HG03135 (cell line): ENCODE data around the gene CHST14.
A peak's percentile ranks its signal among the peaks of the same experiment; 100 is the strongest.

Experiments used
- ATAC-seq: cut with Tn5 transposase; IDR thresholded peaks from one replicate; pipeline ENCODE4 v1.9.1; 2021; ENCODE audit warnings: mild to moderate bottlenecking, moderate library complexity; ENCODE audit not compliant: unreplicated experiment

The CHST14 gene

DNA sequence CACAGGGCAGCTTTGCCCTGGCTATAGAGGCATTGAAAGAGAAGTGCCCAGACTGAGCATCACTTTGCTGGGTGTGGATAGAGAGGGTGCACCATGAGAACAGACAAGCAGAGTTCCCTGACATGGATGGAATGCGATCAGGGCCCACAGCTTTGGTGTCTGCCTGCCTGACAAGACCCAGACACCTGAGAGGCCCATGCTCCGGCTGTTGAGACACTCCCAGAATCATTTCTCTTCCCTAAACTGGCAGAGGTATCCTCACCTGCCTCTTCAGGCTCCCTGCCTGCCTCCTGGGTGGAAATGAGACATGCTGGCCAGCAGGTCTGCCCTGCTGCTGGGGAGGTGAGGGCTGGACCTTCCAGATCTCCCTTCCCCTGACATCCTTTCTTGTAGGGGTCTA is 10.4 kb upstream of the CHST14 start:
- no peak for ATAC-seq

DNA sequence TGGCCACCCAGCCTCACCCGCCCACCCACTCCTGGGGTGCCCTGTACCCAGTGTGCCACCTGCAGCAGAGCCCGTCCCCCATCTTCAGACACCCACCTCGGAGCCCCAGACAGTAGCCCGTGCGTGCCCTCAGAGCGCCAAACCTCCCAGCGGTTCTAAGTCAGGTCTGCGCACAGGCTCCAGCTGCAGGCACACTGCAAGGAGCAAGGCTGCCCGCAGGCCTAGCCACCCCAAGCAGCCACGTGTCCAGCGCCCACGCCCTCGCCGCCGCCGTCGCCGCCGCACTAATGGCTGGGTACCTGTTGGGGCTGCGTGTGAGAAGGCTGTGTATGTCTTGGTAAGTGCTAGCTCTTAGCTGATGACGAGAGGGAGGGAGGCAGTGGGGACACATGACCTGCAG is 8.8 kb upstream of the CHST14 start:
- no peak for ATAC-seq

DNA sequence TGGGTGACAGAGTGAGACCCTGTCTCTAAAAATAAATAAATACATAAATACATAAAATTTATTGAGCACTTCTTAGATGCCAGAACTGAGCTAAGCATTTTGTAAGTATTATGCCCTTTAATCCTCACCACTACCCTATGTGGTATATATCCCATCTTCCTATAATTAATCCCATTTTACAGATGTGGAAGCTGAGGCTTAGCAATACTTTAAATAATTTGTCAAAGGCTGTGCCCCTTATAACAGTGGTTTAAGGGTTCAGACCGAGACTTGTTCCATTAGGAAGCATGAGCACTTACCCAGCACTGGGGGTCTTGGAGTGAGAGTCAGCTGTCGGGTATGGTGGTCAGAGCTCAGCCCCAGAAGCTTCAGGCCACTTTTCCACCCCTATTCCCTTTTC is 7.5 kb upstream of the CHST14 start:
- ATAC-seq, result no peak

DNA sequence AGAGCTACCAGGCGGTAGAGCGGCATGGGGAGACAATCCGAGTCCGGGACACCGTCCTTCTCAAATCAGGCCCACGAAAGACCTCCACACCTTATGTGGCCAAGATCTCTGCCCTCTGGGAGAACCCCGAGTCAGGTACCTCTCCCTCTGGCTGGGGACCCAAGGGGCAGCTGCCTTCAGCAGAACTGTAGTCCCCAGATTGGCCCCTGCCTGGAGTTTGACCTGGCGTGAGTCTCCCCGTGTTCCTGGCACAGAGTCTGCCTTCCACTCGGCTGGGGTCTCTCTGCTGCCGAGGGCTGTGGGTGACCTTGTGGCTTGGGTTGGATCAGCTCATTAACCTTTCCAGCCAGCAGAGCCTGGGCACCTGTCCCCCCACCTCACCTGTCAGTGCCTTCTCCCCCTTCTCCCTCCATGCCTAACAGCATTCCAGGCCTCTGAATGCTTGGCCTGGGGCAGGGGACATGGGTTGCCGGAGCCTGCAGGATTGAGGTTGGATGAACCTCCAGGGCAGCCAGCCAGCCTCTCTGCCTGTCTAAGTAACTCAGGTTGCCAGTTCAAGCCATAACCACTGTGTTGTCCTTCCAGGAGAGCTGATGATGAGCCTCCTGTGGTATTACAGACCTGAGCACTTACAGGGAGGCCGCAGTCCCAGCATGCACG is 6.8 kb upstream of the CHST14 start:
- no peak for ATAC-seq

DNA sequence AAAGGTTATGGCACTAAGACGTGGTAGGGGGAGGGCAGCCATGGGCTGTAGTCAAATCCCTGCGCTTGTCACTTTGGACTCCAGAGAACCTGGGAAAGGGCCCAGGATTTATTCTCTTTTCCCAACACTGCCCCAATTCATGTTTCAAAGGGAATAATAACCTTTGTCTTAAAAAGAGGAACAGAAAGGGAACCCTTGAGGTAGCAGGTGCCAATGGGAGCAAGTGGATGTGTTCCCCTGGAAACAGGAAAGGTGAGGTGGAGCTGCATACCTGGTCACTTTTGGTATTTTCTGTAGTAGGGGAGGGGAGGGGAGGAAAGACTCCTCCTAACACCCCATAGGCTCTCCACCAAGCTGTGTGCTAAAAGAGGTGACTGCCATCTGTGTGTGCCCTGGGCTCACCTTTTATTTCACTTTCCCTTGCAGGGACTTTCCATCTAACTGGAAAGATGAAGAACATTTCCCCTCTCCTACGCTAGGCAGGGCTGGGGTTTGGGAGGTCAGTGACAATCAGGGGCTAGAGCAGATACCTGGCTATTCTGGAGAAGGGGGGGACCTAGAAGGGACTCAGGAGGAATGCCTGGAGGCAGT is 6.1 kb upstream of the CHST14 start:
- no peak for ATAC-seq

DNA sequence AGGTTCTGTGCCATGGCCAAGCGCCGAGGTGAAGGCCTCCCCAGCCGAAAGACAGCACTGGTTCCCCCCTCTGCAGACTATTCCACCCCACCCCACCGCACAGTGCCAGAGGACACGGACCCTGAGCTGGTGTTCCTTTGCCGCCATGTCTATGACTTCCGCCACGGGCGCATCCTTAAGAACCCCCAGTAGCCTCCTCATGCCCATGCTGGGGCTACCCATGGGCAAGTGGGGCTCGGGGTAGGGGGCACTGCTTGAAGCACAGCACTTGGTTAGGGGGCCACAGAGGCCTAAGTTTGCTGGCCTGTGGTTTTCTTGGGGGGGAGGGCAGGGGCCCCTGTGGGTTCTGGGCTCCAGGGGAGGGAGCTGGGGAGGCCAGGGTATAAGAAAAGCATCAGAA is 4.8 kb upstream of the CHST14 start:
- no peak for ATAC-seq

DNA sequence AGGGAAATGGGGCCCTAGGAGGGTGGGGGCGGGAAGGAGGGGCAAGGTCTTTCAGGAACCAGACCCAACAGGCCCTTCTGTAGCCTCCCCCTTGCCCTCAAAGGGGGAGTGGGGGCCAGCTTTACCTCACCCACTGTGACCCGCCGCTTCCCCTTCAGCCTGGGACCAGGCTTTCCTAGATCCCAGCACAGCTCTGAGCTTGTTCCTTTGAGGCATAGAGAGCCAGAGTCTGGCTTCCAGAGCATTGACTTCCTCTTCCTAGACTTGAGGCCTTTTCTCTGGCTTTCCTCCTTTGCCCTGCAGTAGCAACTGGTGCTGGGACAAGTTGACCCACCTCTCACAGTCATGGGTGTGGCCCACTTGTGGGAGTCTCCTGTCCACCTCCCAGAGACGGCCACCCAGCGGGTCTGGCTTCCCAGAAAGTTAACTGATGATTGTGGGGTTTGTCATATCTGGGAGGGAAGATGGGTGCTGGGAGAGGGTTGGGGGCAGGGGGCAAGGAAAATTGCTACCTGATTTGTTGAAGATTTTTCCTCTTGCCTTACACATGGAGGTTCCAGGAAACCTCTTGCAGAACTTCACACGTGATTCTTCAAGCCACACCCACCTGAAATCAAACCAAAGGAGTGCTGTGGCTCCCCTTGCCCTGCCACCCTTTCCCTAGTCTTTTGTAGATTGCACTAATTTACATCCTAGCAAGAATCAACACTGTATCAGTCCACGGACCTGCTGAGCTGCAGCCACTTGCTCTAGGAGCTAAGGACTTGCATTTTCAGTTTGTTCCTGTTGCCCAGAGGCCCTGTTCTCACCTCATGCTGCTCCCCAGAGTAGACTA is 4.1 kb upstream of the CHST14 start:
- ATAC-seq, result no peak

DNA sequence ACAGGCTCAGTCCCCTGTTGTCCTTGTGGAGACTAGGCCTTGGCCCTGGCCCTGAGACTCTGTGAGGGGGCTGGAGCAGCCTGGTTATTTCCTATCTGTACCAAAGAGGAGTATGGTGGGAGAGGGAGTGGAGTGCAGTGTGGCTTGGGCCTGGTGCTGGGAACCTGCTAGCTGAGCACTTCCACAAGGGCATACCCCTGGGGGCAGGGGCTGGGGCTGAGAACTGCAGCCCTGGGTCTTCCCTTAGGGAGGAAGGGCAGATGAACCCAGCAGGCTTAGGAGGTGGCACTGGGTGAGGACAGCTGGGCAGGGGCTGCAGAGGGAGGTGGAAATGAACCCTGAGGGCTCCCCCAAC is 3.5 kb upstream of the CHST14 start:
- no peak for ATAC-seq

DNA sequence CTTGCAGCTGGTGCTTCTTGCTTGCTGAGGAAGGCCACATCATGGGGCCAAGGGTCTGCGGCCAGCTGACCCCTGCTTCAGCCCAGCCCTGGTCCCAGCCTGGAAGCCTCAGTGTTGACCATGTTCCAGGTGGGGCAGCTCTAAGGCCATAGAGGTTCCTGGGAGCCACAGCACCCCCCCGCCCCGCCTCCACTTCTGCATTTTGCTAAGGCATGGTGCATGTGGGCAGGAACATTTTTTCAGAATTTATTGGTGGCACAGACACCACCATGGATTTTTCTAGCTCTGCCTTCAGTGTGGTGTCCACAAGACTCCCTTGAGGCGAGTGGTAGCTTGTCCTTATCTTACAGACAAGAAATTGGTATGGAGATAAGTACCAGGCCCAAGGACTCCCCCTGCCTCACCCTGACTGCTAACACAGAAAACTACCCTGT is 1.9 kb upstream of the CHST14 start:
- ATAC-seq, result no peak

DNA sequence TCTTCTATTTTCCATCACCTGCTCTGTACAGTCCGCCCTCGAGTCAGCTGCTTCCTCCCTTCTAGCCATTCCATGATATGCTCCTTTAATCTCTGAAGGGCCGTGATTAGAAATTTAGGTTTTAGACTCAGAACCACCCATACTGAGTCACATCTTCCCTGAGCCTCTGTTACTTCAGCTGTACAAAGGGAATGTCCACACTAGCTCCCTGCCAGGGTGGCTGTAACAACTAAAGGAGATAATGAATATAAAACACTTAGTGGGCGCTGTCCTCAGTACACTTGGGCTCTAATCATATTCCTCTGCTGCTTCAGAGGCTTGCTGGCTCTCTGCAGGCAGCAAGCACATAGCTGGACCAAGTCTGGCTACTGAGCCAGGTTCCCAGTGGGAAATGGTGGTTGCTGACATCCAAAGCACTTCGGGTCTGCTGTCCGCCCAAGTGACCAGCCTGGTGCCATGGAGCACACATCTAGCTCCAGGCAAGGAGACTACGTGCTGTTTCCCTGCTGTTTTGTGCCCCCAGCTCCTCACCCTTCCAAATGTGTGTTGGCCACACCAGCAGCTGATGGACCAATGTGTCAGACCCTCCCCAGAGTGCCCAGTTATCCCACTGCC is 901 bp upstream of the CHST14 start:
- ATAC-seq, result no peak

DNA sequence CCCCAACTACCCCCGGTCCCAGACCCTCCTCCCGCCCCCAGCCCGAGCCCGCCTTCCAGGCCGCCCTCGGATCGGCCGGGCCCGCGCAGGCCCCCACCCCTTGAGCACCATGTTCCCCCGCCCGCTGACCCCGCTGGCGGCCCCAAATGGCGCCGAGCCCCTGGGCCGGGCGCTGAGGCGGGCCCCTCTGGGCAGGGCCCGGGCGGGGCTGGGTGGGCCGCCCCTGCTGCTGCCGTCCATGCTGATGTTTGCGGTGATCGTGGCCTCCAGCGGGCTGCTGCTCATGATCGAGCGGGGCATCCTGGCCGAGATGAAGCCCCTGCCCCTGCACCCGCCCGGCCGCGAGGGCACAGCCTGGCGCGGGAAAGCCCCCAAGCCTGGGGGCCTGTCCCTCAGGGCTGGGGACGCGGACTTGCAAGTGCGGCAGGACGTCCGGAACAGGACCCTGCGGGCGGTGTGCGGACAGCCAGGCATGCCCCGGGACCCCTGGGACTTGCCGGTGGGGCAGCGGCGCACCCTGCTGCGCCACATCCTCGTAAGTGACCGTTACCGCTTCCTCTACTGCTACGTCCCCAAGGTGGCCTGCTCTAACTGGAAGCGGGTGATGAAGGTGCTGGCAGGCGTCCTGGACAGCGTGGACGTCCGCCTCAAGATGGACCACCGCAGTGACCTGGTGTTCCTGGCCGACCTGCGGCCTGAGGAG is 472 bp downstream of the CHST14 start:
- peak; percentile 27 for ATAC-seq

DNA sequence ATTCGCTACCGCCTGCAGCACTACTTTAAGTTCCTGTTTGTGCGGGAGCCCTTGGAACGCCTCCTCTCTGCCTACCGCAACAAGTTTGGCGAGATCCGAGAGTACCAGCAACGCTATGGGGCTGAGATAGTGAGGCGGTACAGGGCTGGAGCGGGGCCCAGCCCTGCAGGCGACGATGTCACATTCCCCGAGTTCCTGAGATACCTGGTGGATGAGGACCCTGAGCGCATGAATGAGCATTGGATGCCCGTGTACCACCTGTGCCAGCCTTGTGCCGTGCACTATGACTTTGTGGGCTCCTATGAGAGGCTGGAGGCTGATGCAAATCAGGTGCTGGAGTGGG is 995 bp downstream of the CHST14 start:
- ATAC-seq, result peak; percentile 19

DNA sequence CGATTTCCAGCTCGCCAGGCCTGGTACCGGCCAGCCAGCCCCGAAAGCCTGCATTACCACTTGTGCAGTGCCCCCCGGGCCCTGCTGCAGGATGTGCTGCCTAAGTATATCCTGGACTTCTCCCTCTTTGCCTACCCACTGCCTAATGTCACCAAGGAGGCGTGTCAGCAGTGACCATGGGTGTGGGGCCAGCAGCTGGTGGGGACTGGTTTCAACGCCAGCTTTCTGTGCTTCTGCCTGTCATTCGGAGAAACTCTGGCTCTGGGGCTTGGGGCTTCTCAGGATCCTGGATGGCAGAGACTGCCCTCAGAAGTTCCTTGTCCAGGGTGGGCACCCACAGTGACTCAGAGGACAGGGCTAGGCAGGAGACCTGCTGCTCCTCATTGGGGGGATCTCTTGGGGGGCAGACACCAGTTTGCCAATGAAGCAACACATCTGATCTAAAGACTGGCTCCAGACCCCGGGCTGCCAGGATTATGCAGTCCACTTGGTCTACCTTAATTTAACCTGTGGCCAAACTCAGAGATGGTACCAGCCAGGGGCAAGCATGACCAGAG is 1.5 kb downstream of the CHST14 start:
- ATAC-seq, result no peak

DNA sequence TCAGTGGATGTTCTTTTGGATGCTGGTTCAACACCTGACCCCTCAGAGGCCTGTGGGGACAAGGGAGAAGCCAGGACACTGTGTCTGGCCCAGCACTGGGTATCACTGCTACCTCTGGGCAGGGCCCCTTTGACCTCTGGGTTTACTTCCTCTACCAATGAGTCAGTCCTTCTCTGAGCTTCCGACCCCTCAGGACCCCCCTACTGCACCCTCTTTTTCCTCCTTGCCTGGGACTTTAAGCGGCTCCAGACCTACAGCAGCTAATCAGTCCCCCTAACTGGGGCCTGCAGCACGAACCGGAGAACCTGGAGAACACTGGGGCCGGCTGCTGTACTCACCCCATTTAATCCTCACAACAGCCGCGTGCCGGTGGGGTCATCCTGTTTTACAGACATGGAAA is 3.8 kb downstream of the CHST14 start:
- ATAC-seq, result no peak

DNA sequence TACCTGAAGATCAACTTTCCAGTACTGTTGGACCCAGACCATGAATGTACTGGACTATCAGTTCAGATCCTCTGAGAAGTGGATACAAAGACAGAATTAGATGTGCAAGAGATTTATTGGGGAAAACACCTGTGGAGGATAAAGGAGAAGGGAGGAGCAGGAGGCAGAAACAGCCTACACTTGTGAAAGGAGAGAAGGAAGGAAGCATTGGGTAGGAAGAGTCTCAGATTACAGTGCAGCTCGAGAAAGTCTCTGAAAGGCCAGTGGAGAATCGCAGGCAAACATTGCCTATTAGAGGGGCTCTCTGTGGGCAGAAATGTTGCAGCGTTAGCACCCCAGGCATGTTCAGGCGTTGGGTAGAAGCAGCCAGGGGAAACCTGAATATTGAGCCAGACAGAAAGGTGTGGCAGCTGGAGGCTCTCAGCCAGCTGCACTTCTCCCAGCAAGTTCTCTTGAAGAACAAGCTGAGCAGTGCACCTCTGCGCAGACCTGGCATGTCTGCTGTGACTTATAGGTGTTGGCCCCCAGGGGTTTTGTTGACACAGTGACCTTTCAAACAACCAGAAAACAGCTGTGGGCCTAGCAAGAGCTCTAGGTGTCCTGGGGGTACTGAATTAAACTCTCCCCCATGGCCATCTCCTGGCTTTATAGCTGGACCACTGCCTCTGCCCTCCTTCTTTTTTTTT is 7.0 kb downstream of the CHST14 start:
- no peak for ATAC-seq

DNA sequence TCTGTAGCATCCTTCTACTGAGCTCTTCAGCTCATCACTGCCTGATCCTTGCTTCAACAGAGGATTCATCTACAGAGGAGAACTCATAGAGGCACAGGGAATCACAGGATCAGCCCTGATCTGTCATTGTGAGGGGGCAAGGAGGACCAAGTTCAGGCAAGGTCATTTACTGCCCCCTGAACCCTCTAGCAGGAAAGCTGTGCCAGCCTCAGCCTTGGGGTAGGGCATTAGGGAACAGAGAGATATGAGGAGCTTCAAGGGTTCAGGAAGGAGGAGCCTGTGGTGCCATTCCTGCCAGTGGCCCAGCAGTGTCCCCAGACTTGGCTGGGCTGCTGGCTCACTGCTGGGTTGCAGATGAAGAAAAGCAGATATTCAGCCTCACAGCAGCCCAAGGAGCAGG is 8.2 kb downstream of the CHST14 start:
- ATAC-seq, result no peak

DNA sequence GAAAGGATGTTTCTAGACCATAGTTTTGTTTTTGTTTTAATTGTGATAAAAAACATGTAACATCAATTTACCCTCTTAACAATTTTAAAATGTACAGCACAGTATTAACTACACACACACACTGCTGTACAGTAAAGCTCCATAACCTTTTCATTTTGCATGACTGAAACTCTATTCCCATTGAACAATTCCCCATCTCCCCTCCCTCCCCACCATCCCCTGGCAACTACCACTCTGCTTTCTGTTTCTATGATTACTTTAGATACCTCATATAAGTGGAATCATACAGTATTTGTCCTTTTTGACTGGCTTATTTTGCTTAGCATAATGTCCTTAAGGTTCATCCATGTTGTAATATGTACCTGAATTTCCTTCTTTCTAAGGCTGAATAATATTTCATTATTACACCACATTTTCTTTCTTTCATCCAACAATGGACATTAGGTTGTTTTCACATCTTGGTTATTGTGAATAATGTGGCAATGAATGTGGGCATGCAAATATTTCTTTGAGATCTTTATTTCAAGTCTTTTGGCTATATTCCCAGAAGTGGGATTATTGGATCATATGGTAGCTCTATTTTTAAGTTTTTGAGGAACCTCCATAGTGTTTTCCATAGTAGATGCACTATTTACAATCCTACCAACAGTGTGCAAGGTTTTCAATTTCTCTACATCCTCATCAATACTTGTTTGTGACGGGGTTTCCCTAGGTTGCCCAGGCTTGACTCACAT is 10.7 kb downstream of the CHST14 start:
- ATAC-seq, result no peak

DNA sequence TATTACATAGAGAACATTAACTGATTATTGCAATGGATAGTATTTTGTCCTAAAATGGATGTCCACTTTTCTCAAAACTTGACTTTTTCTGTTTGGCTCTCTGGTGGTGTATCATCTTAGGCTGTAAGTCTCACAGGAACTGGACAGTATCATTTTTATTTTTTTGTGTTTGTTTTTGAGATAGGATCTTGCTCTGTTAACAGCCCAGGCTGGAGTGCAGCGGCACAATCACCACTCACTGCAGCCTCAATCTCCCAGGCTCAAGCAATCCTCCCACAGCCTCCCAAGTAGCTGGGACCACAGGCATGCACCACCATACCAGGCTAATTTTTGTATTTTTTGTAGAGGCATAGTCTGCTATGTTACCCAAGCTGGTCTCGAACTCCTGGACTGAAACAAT is 13.1 kb downstream of the CHST14 start:
- ATAC-seq, result no peak

DNA sequence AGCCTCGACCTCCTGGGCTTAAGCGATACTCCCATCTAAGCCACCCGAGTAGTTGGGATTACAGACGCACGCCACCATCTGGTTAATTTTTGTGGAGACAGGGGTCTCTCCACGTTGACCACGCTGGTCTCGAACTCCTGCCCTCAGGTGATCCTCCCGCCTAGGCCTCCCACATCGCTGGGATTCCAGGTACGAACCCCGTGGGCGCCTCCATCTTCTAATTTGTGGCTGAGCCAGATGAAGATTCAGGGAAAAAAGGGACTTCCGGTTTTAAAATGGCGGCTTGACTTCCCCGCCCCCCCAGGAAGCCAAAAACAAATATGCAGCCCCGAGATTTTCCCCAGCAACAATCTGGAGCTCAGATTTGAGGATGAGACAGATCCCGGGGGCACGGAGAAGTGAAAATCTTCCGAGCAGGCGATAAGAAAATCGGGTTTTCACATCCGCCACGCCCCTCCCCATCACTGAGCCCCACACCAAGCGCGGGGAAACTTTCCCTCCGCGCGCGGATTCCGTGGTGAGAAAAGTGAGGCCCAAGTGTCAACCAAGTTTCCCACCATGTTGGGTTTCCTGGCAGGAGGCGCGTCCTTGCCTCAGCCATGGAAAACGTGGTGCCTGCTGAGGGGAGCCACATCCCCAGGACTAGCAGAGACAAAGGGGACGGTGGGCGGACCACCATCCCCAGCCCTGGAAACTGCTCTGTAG is 15.4 kb downstream of the CHST14 start:
- no peak for ATAC-seq
